NCI-H2196 (cell line): ENCODE data around the gene PLXNC1.

ENCODE experiments used
- DNase-seq: peaks from one replicate; lab custom pipeline; 2025; ENCODE audit not compliant: unreplicated experiment; lab: John Stamatoyannopoulos, UW

PLXNC1 gene

GRCh38 chr12:94329366-94329765, 181.0 kb downstream of the PLXNC1 start:
- no peak for DNase-seq

DNA sequence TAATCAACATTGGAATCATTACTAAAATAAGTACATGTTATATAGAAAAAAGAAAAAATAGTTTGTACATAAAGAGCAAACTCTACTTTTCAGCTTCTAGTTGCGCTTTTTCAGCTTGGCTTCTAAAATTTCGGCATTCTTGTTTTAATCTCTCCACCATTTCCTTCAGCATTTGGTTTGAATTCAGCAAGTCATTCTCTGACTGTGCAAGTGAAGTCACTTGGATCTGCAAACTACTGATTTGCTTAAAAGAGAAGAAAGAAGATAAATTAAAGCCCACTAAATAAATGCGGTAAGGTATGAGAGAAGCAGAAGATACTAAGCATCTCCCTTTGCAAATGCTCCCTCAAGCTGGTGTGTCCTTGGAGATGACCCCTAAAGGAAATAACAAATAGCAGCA, 185.0 kb downstream of the PLXNC1 start:
- DNase-seq = no peak

DNA sequence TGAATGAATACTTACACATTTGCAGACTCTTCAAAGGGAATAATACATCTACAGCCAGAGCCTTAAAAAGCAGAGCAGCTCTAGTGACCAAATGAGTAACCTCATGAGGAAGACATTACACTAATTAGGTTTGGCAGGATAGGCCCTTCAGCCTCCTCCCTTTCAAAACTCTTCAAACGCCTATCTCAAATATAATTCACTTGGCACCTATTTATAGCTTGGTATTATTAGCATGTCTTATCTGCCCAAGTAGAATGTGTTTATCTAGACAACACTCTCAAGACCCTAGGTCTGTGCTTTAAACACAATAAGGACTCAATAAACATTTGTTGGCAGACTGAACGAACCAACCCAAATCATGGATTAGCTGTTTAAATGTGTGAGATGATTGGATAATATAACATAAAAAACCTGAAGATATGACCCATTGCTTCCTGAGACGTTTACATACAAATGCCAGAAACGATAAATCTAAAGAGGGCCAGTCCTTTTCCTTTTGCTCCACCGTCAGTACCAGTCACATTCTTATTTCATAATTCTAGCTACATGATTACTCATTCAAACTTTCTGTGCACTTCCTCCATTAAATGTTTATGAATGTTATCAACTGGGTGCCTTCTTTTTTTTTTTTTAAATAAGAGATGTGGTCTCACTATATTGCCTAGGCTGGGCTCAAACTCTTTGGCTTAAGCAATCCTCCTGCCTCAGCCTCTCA, 188.0 kb downstream of the PLXNC1 start:
- DNase-seq = no peak

GRCh38 chr12:94338006-94338794, 189.8 kb downstream of the PLXNC1 start:
- DNase-seq = no peak

DNA sequence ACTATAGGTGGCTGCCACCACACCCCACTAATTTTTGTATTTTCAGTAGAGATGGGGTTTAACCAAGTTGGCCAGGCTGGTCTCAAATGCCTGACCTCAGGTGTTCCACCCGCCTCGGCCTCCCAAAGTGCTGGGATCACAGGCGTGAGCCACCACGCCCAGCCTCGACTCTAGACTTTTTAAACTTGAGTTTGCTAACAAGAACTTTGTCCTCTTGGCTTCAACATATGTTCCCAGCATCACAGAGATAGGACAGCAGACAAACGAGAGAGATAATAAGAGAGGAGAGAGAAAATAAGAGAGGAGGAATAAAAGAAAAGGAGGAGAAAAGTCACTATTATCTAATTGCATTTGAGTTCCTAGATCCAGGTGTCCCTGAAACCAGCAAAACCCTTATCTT, 192.2 kb downstream of the PLXNC1 start:
- no peak for DNase-seq

DNA sequence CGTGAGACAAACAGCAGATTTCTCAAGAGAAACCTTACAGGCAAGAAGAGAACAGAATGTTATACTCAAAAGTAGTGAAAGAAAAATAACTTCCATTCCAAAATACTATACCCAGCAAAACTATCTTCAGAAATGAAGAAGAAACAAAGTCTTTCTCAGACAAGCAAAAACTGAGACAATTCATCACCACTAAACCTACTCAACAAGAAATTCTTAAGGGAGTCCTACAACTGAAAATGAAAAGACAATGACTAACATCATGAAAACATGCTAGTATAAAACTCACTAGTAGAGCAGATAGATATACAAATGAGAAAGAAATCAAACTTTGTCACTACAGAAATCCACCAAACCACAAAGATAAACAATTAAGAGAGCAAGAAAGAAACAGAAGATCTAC, 204.8 kb downstream of the PLXNC1 start:
- no peak for DNase-seq
